Head of caudate nucleus (tissue), 42 donors: ENCODE measurements around the gene URB2.
A peak's percentile ranks its signal among the peaks of the same experiment; 100 is the strongest.
"Not testable (repeated sequence)": the region's sequence is repeated elsewhere in the genome, so short reads cannot be mapped to it uniquely, and the experiment has no call there.

ENCODE experiments used
- DNase-seq, 42 donors: peaks; one replicate each; pipeline versions ENCODE4 v3.0.0 to v3.0.0-alpha.2; 2020 to 2021; ENCODE audit warnings: mixed read lengths in 7 of 42
- intact Hi-C: fragments of 100-400 bp; cut with DNase I; formaldehyde crosslinking; loops from one replicate; pipeline ENCODE4 v1.15.0; 2022

URB2 gene

GRCh38 chr1:229607370-229607769, 18.7 kb upstream of the URB2 start:
- no peak for DNase-seq
- intact Hi-C loops, result no loop called here

- DNase-seq, result no peak
- intact Hi-C loops, result no loop called here
These were observed 17.5 kb upstream of the URB2 start for GRCh38 chr1:229608590-229608989.

GRCh38 chr1:229613938-229614337, 12.1 kb upstream of the URB2 start:
- intact Hi-C loops, result no loop called here
- no peak for DNase-seq

GRCh38 chr1:229614701-229615100, 11.3 kb upstream of the URB2 start:
- intact Hi-C loops, result no loop called here
- DNase-seq, result no peak

- DNase-seq, result no peak
- intact Hi-C loops, result no loop called here
These were observed 8.5 kb upstream of the URB2 start for GRCh38 chr1:229617351-229618100.

- no peak for DNase-seq
- intact Hi-C loops, result no loop called here
These were observed 7.0 kb upstream of the URB2 start for GRCh38 chr1:229619002-229619401.

- intact Hi-C loops, result no loop called here
- no peak for DNase-seq
These were observed 6.4 kb upstream of the URB2 start for GRCh38 chr1:229619614-229620013.

GRCh38 chr1:229620876-229621275, 5.2 kb upstream of the URB2 start:
- DNase-seq, result no peak
- intact Hi-C loops, result no loop called here

- intact Hi-C loops, result no loop called here
These were observed 4.4 kb upstream of the URB2 start for GRCh38 chr1:229621663-229622062.

GRCh38 chr1:229622641-229623120, 3.4 kb upstream of the URB2 start:
- intact Hi-C loops, result not testable (repeated sequence)

More at GRCh38 chr1:229621663-229622062, 4.4 kb upstream of the URB2 start:
- DNase-seq, result no peak

GRCh38 chr1:229623225-229623624, 2.8 kb upstream of the URB2 start:
- intact Hi-C loops, result no loop called here

More at GRCh38 chr1:229622641-229623120, 3.4 kb upstream of the URB2 start:
- DNase-seq, result not testable (repeated sequence)

GRCh38 chr1:229623838-229624237, 2.2 kb upstream of the URB2 start:
- intact Hi-C loops, result no loop called here
- DNase-seq, result no peak

More at GRCh38 chr1:229623225-229623624, 2.8 kb upstream of the URB2 start:
- no peak for DNase-seq

- intact Hi-C loops, result loop anchor here (1.0 kb wide), 1 partner anchor 65 kb away; no protein-coding TSS in a partner anchor
- DNase-seq, result no peak
These were observed 1.5 kb upstream of the URB2 start for GRCh38 chr1:229624521-229625070.

GRCh38 chr1:229625071-229625914, 754 bp upstream of the URB2 start:
- peak in 39 of 42 donors; percentile 19 to 80 (median 51) for DNase-seq
- intact Hi-C loops, result loop anchor here (1.0 kb wide), 1 partner anchor 66 kb away; no protein-coding TSS in a partner anchor

GRCh38 chr1:229627003-229627402, 956 bp downstream of the URB2 start:
- intact Hi-C loops, result no loop called here

GRCh38 chr1:229629261-229629660, 3.2 kb downstream of the URB2 start:
- intact Hi-C loops, result no loop called here
- DNase-seq, result no peak

More at GRCh38 chr1:229627003-229627402, 956 bp downstream of the URB2 start:
- DNase-seq, result no peak

- intact Hi-C loops, result no loop called here
- no peak for DNase-seq
These were observed 5.1 kb downstream of the URB2 start for GRCh38 chr1:229631148-229631547.

GRCh38 chr1:229631966-229632365, 5.9 kb downstream of the URB2 start:
- intact Hi-C loops, result no loop called here

GRCh38 chr1:229636042-229636441, 10.0 kb downstream of the URB2 start:
- no peak for DNase-seq

More at GRCh38 chr1:229631966-229632365, 5.9 kb downstream of the URB2 start:
- DNase-seq, result no peak

GRCh38 chr1:229637746-229638145, 11.7 kb downstream of the URB2 start:
- intact Hi-C loops, result no loop called here

More at GRCh38 chr1:229636042-229636441, 10.0 kb downstream of the URB2 start:
- intact Hi-C loops, result no loop called here

More at GRCh38 chr1:229637746-229638145, 11.7 kb downstream of the URB2 start:
- no peak for DNase-seq
